GM21528 (cell line): ENCODE measurements around the gene SPRR2F.

ENCODE experiments used
- ATAC-seq: cut with Tn5 transposase; IDR thresholded peaks from one replicate; pipeline ENCODE4 v1.9.1; 2021; ENCODE audit warnings: mild to moderate bottlenecking, moderate library complexity; ENCODE audit not compliant: unreplicated experiment, low FRiP score

SPRR2F gene

GRCh38 chr1:153081736-153082135 lies 31.6 kb downstream of the SPRR2F start:
- no peak for ATAC-seq

- ATAC-seq, result no peak
Observed at GRCh38 chr1:153072806-153073726, 40.2 kb downstream of the SPRR2F start.

GRCh38 chr1:153071511-153071910 lies 41.8 kb downstream of the SPRR2F start, which contains the start of gene SPRR2B:
Gene SPRR2B (minus strand): TSS chr1:153071611. CDS start chr1:153070839, 772 bp downstream.
- ATAC-seq, result no peak

- no peak for ATAC-seq
Observed at GRCh38 chr1:153070243-153070642, 43.1 kb downstream of the SPRR2F start.
